Measurements from ENCODE around the gene CAMTA1. TPM values are rescaled to one million over a fixed set of nuclear protein-coding genes. Genes with fewer than 3 reads are reported as not detected.

Gene CAMTA1
- total and polyA plus RNA-seq, 8 donors = 13.0 to 54.2 (median 23.6) TPM

DNA sequence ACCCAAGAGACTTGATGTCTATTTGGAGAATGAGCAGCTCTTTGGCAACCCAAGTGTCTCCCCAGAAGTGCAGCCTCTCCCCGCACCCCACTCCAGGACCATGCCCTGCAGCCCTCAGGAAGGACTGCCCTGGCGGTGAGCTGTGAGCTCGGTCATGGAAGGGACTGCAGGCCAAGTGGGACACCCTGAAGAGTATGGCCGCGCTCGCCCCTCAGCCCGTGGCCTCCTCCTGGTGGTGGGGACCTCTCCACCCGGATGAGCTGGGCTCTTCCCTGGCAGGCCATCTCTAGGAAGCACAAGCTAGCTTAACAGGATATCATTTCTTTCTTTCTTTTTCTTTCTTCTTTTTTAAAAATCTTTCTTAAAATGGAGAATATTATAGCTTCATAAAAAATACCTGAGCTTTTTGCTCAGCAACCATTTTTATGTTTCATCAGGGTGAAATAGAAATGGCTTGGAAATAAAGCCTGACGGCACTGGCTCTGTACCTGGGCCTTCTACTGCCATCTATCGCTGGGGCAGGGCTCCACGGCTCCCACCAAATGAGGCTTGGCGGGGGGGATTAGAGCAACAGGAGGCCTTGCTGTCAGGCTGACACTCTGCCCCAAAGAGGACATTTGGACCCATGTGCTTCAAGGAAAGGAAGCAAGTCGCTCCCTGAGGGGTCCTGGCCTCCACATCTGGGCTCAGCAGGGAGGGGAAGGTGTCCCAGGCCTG, 689.7 kb downstream of the CAMTA1 start:
- no peaks in the 10 kb centered on the region for H3K27me3 ChIP-seq
- intact Hi-C loops (cut with DNase I) = no loop called here
- DNase-seq (peak in 1 of 6 donors; percentile 43), FAIRE-seq (no peak), ATAC-seq (no peak)
- TF ChIP-seq, protein P1, sequence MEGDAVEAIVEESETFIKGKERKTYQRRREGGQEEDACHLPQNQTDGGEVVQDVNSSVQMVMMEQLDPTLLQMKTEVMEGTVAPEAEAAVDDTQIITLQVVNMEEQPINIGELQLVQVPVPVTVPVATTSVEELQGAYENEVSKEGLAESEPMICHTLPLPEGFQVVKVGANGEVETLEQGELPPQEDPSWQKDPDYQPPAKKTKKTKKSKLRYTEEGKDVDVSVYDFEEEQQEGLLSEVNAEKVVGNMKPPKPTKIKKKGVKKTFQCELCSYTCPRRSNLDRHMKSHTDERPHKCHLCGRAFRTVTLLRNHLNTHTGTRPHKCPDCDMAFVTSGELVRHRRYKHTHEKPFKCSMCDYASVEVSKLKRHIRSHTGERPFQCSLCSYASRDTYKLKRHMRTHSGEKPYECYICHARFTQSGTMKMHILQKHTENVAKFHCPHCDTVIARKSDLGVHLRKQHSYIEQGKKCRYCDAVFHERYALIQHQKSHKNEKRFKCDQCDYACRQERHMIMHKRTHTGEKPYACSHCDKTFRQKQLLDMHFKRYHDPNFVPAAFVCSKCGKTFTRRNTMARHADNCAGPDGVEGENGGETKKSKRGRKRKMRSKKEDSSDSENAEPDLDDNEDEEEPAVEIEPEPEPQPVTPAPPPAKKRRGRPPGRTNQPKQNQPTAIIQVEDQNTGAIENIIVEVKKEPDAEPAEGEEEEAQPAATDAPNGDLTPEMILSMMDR (IDR thresholded peaks at IDR 0.05) = no peak
- H3K4me1 ChIP-seq = no peaks in the 10 kb centered on the region
- H3K27ac ChIP-seq = no peak overlapping the region
- no peaks in the 10 kb centered on the region for H3K36me3 ChIP-seq
- 76 to 81% methylated on average over 13 of the region's 13 CpGs for WGBS, 2 donors
- no peaks in the 10 kb centered on the region for H3K9me3 ChIP-seq
- no peak overlapping the region for H3K4me3 ChIP-seq

DNA sequence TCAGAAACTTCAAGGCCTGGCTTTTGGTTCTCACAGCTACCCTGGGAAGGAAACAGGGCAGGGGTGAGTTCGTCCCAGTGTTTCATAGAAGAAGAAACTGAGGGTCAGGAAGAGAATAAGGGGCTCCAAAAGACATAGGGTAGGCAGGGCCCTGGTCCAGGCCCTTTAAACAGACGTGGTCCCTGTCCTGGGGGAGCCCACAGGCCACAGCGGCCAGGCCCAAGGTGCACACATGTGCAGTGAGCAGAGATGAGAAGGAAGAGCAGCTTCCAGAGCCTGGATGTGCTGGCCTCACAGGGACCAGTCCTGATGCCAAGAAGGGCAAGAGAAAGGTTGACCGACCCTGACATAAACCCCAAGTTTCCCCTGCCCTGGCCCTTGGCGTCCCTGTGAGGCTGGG, 690.4 kb downstream of the CAMTA1 start:
- no peaks in the 10 kb centered on the region for H3K27me3 ChIP-seq

DNA sequence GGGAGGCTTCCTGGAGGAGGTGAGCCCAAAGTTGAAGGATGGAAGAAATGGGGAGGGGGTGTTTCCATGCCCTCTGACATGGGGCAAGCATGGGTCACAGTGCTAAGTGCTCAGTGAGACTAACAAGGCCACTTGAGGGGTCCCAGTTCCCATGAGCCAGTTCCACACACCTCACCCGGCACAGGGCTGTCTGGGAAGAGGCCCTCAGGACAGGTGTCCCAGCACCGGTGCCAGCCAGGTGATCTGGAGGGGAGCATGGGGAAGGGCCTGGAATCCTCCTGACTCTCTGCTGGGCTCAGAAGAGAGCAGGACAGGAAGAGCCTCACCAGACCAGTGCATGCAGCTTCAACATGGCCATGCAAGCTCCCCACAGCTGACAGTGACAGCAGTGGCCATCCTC, 691.1 kb downstream of the CAMTA1 start:
- FAIRE-seq (no peak), DNase-seq (peak in 1 of 6 donors; percentile 32), ATAC-seq (no peak)
- no peaks in the 10 kb centered on the region for H3K27me3 ChIP-seq
- WGBS, 2 donors = 81 to 82% methylated on average over 2 of the region's 2 CpGs
- no peaks in the 10 kb centered on the region for H3K4me1 ChIP-seq
- no peaks in the 10 kb centered on the region for H3K9me3 ChIP-seq
- TF ChIP-seq, protein P1 (IDR thresholded peaks at IDR 0.05) = no peak
- H3K36me3 ChIP-seq = no peaks in the 10 kb centered on the region
- intact Hi-C loops (cut with DNase I) = no loop called here
- no peak overlapping the region for H3K27ac ChIP-seq
- H3K4me3 ChIP-seq = no peak overlapping the region

More for the DNA sequence above, 690.4 kb downstream of the CAMTA1 start:
- WGBS, 2 donors = 75 to 80% methylated on average over 5 of the region's 5 CpGs
- H3K36me3 ChIP-seq = no peaks in the 10 kb centered on the region
- intact Hi-C loops (cut with DNase I) = no loop called here
- DNase-seq (peak in 1 of 6 donors; percentile 17), FAIRE-seq (no peak), ATAC-seq (no peak)
- H3K27ac ChIP-seq = no peak overlapping the region
- TF ChIP-seq, protein P1 (IDR thresholded peaks at IDR 0.05) = no peak
- H3K4me1 ChIP-seq = no peaks in the 10 kb centered on the region
- H3K9me3 ChIP-seq = no peaks in the 10 kb centered on the region
- no peak overlapping the region for H3K4me3 ChIP-seq

DNA sequence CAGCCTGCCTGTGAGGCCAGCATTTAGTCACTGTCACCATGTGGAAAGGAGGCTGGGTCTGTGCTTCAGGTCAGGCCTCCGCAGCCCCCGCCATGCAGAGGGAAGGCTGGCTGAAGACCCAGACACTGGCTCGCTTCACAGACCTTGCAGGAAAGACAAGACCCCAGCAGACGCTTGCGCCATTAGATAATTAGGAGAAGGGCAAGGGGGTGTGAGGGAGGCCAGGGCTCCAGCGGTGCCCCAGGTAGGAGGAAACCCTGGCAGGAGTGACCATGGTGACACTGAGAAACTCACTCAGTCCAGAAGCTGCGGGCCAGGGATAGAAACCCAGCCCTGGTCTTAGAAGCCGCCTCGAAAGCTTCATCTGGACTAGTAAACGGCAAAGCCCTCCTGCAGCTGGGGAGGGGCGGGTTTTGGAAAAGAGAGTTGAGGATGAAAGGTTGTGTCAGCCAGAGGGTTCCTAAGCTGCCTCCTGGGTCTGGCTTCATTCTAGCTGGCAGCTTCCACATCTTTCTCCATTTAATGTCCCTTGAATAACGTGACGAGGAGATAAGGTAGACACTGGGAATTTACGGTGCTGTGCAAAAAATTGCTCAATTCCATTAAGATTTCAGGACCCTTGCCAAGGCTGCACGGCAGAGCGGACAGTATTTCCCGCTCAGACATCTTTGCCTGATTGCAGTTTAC, 691.8 kb downstream of the CAMTA1 start:
- FAIRE-seq = no peak
- intact Hi-C loops (cut with DNase I) = no loop called here

More for the DNA sequence above, 691.8 kb downstream of the CAMTA1 start:
- H3K27ac ChIP-seq = no peak overlapping the region
- WGBS, 2 donors = 66% methylated on average over 17 of the region's 17 CpGs
- no peak overlapping the region for H3K4me3 ChIP-seq
- H3K27me3 ChIP-seq = no peaks in the 10 kb centered on the region
- H3K36me3 ChIP-seq = no peaks in the 10 kb centered on the region
- peak in 1 of 6 donors; percentile 26 for DNase-seq
- no peaks in the 10 kb centered on the region for H3K4me1 ChIP-seq
- TF ChIP-seq, protein P1 (IDR thresholded peaks at IDR 0.05) = no peak
- H3K9me3 ChIP-seq = no peaks in the 10 kb centered on the region
- no peak for ATAC-seq
